Measurements from ENCODE around the gene SCN1A.

DNA sequence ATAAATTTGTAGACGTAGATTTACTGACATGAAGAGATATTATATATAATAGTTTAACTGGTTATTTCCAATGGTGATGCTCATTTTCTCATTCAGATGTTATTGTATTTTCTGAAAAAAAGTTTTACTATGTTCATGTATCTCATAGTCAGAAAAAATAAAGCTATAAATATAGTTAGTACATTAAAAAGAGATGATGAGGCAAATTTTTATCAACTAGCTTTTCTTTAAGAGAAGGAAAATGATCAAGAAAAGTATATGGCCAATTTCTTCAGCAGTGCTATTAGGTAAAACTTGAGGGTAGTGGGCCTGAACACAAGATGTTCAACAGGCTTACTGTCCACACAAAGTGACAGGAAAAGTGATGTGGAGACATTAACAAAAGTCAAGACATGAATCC is 186.0 kb downstream of the SCN1A start:
- TF ChIP-seq, protein P1, sequence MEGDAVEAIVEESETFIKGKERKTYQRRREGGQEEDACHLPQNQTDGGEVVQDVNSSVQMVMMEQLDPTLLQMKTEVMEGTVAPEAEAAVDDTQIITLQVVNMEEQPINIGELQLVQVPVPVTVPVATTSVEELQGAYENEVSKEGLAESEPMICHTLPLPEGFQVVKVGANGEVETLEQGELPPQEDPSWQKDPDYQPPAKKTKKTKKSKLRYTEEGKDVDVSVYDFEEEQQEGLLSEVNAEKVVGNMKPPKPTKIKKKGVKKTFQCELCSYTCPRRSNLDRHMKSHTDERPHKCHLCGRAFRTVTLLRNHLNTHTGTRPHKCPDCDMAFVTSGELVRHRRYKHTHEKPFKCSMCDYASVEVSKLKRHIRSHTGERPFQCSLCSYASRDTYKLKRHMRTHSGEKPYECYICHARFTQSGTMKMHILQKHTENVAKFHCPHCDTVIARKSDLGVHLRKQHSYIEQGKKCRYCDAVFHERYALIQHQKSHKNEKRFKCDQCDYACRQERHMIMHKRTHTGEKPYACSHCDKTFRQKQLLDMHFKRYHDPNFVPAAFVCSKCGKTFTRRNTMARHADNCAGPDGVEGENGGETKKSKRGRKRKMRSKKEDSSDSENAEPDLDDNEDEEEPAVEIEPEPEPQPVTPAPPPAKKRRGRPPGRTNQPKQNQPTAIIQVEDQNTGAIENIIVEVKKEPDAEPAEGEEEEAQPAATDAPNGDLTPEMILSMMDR (conservative IDR thresholded peaks at IDR 0.05; ENCODE audit: low read length) = no peak
- no peak for TF ChIP-seq EZH2phosphoT487 (IDR thresholded peaks at IDR 0.05; ENCODE audit: borderline replicate concordance)

Data from Loucy (cell line).